GM12878 (cell line): ENCODE data around the gene CLDN7. TPM values are rescaled to one million over a fixed set of nuclear protein-coding genes. Genes with fewer than 3 reads are reported as not detected.

Experiments
- ATAC-seq: fragments of 200-7000 bp; cut with Tn5 transposase; 3 replicates; pipeline ENCODE4 v1.9.1; 2020; ENCODE audit warnings: mild to moderate bottlenecking, moderate library complexity
- BruUV-seq: library from RNA; stranded (reverse); fragments of 400-500 nt; replicated peaks from 2 replicates; lab custom pipeline; 2021; lab: Mats Ljungman, UMichigan
- CTCF ChIA-PET: fragments of 300-600 bp; sonication (Branson Sonifier 250); formaldehyde crosslinking; extraction: SDS; loops from one replicate; lab custom pipeline; 2021; ENCODE audit warnings: inconsistent platforms; lab: Yijun Ruan, JAX
- POLR2A ChIA-PET: fragments of 350-600 bp; formaldehyde crosslinking; extraction: SDS; loops from one replicate; lab custom pipeline; 2021; ENCODE audit warnings: inconsistent platforms; lab: Charles Lee
- RAD21 ChIA-PET: fragments of 300-600 bp; sonication (Branson Sonifier 250); formaldehyde crosslinking; loops from one replicate; lab custom pipeline; 2023; ENCODE audit warnings: antibody characterized with exemption; ENCODE audit not compliant: unreplicated experiment; lab: Charles Lee
- SMC1A ChIA-PET: fragments of 300-600 bp; sonication (Branson Sonifier 250); formaldehyde crosslinking; loops from one replicate; lab custom pipeline; 2023; ENCODE audit not compliant: unreplicated experiment, uncharacterized antibody; lab: Charles Lee
- DNase-seq: peaks from one replicate; pipeline ENCODE4 v3.0.0-alpha.2; 2011; ENCODE audit warnings: low read depth, low spot score
- FAIRE-seq: peaks from 3 replicates; lab custom pipeline; 2011; peaks lifted over from hg19 to GRCh38; lab: Jason Lieb, UNC
- H2AFZ ChIP-seq: 2 replicates; pipeline ENCODE4 v1.6.0; 2011; ENCODE audit warnings: low read depth, low read length, control low read depth; ENCODE audit not compliant: control insufficient read depth
- H3K27ac ChIP-seq: 2 replicates; pipeline ENCODE4 v1.5.1; 2011; ENCODE audit warnings: control low read depth; ENCODE audit not compliant: control insufficient read depth, insufficient read depth
- H3K27me3 ChIP-seq, 2 experiments: replicated peaks in 1 of 2; 2 replicates each; pipeline versions ENCODE4 v1.6.0 to v1.6.1; 2011; ENCODE audit warnings: low read length in 1 of 2; ENCODE audit not compliant: control insufficient read depth in 2 of 2, insufficient read depth in 2 of 2
- H3K36me3 ChIP-seq, 2 experiments: 2 replicates each; pipeline ENCODE4 v1.5.1; 2011; ENCODE audit warnings: low read length in 1 of 2; ENCODE audit not compliant: control insufficient read depth in 2 of 2, insufficient read depth in 2 of 2
- H3K4me1 ChIP-seq: 2 replicates; pipeline ENCODE4 v1.6.1; 2011; ENCODE audit warnings: mild to moderate bottlenecking, low read length, moderate library complexity, mixed read lengths; ENCODE audit not compliant: control insufficient read depth, insufficient read depth
- H3K4me2 ChIP-seq: 2 replicates; pipeline ENCODE4 v1.6.0; 2011; ENCODE audit warnings: control low read depth; ENCODE audit not compliant: control insufficient read depth, insufficient read depth
- H3K4me3 ChIP-seq: fragments of 200-600 bp; sonication (generic); 2 replicates; pipeline ENCODE4 v1.5.1; 2016
- H3K79me2 ChIP-seq: 2 replicates; pipeline ENCODE4 v1.6.0; 2011; ENCODE audit warnings: low read length; ENCODE audit not compliant: control insufficient read depth, insufficient read depth
- H3K9ac ChIP-seq: 2 replicates; pipeline ENCODE4 v1.8.0; 2011; ENCODE audit warnings: low read length, control low read depth, mixed read lengths; ENCODE audit not compliant: control insufficient read depth, insufficient read depth
- H3K9me3 ChIP-seq: replicated peaks from 3 replicates; pipeline ENCODE4 v1.5.1; 2011; ENCODE audit warnings: mild to moderate bottlenecking, low read length; ENCODE audit not compliant: control insufficient read depth, insufficient read depth
- H4K20me1 ChIP-seq: 2 replicates; pipeline ENCODE4 v1.6.0; 2011; ENCODE audit not compliant: control insufficient read depth, insufficient read depth
- CBX3 ChIP-seq: fragments of 200-600 bp; sonication (generic); IDR thresholded peaks from 2 replicates; pipeline ENCODE4 v1.6.1; 2016; ENCODE audit warnings: low read depth, borderline replicate concordance
- E4F1 ChIP-seq: fragments of 450-650 bp; IDR thresholded peaks from 2 replicates; pipeline ENCODE4 v1.6.1; 2018; ENCODE audit warnings: borderline replicate concordance, mild to moderate bottlenecking; ENCODE audit not compliant: partially characterized antibody
- FOS ChIP-seq: IDR thresholded peaks from 3 replicates; pipeline ENCODE4 v1.6.1; 2011; ENCODE audit warnings: borderline replicate concordance; ENCODE audit not compliant: insufficient read length; ENCODE audit errors: extremely low read depth
- HDAC2 ChIP-seq: fragments of 200-600 bp; sonication (generic); IDR thresholded peaks from 2 replicates; pipeline ENCODE4 v1.6.1; 2017
- MLLT1 ChIP-seq: fragments of 450-650 bp; IDR thresholded peaks from 2 replicates; pipeline ENCODE4 v1.6.1; 2016; ENCODE audit warnings: mild to moderate bottlenecking
- NFXL1 ChIP-seq: fragments of 450-650 bp; IDR thresholded peaks from 2 replicates; pipeline ENCODE4 v1.6.1; 2017; ENCODE audit warnings: antibody characterized with exemption, mild to moderate bottlenecking, borderline replicate concordance
- PKNOX1 ChIP-seq: fragments of 450-650 bp; IDR thresholded peaks from 2 replicates; pipeline ENCODE4 v1.6.1; 2016; ENCODE audit warnings: mild to moderate bottlenecking
- RAD21 ChIP-seq: IDR thresholded peaks from 2 replicates; pipeline ENCODE4 v1.6.1; 2011; ENCODE audit warnings: mild to moderate bottlenecking, low read depth, low read length, moderate library complexity; ENCODE audit not compliant: insufficient read depth
- SIX5 ChIP-seq: IDR thresholded peaks from 2 replicates; pipeline ENCODE4 v1.6.1; 2011; ENCODE audit warnings: mild to moderate bottlenecking, low read depth, low read length, moderate library complexity; ENCODE audit not compliant: severe bottlenecking
- SMAD5 ChIP-seq: IDR thresholded peaks from 2 replicates; pipeline ENCODE4 v1.6.1; 2016; ENCODE audit warnings: antibody characterized with exemption, low read depth
- WGBS: methylation state at CpG from one replicate; pipeline ENCODE4 v1.1.6; 2016; ENCODE audit warnings: low lambda C conversion rate; ENCODE audit not compliant: insufficient replicate concordance, insufficient coverage; ENCODE audit errors: missing lambda C conversion rate; 5-methylcytosine and 5-hydroxymethylcytosine counted together
- in situ Hi-C: fragments of 300-500 bp; cut with MboI; formaldehyde crosslinking; loops from 9 replicates; pipeline ENCODE4 v1.14.3; 2018; ENCODE audit warnings: mixed read lengths
- intact Hi-C: fragments of 100-400 bp; cut with micrococcal nuclease; formaldehyde crosslinking; loops from one replicate; pipeline ENCODE4 v1.14.2; 2022; ENCODE audit not compliant: unreplicated experiment
- polyA plus RNA-seq, 11 experiments: library from polyadenylated mRNA; depleted of rRNA in 4 of 11; unstranded in 6 of 11; stranded (reverse) in 5 of 11; fragments of >200 nt; fragmentation: Nextera tagmentation in 4 of 11; fragmentation: Illumina TruSeq in 1 of 11; extraction: Ambion mirVana in 4 of 11; extraction: Trizol in 1 of 11; gene quantifications; 1 replicate in 1 of 11; 2 replicates in 10 of 11; pipeline versions ENCODE4 v1.2.1 to v1.2.3, GENCODE V29; 2011 to 2016; ENCODE audit warnings: inconsistent platforms in 2 of 11, missing spikeins in 2 of 11, low read depth in 1 of 11
- total RNA-seq, 4 experiments: library from RNA; depleted of rRNA in 3 of 4; stranded (reverse); fragments of >200 nt in 3 of 4; fragmentation: Illumina TruSeq in 1 of 4; extraction: Trizol in 1 of 4; gene quantifications; 2 replicates each; pipeline versions ENCODE4 v1.2.1 to v1.2.3, GENCODE V29; 2013 to 2021

The CLDN7 gene
- total and polyA plus RNA-seq, 10 of the 15 experiments (the other 5 are each of a cell fraction or from before 2014, with no cell fraction given) = 0.19 to 1.3 (median 0.36) TPM; not detected in 5

GRCh38 chr17:7284911-7285310, 22.6 kb upstream of the CLDN7 start:
- H3K9me3 ChIP-seq = no peaks in the 10 kb centered on the region
- H4K20me1 ChIP-seq = no peaks in the 10 kb centered on the region; the same call in none of the 2 replicates
- no peak overlapping the region for H3K4me3 ChIP-seq
- DNase-seq (no peak), ATAC-seq (no peak), FAIRE-seq (no peak)
- BruUV-seq = no TSS peak
- POLR2A ChIA-PET = no interaction called here
- in situ Hi-C loops (no loop called here), intact Hi-C loops (no loop called here)
- TF ChIP-seq HDAC2 (no peak), RAD21 (no peak), SIX5 (no peak), PKNOX1 (no peak), NFXL1 (no peak), CBX3 (no peak), MLLT1 (no peak), FOS (no peak), SMAD5 (no peak), E4F1 (no peak)
- whole genome bisulfite sequencing = 59% methylated on average over 16 of the region's 16 CpGs
- no peak overlapping the region for H2AFZ ChIP-seq
- CTCF ChIA-PET = interaction anchor here (0.8 to 10.3 kb wide), 2 partner anchors 13 to 71 kb away, joined by 3 to 102 read pairs; no protein-coding TSS in a partner anchor
- no peak overlapping the region for H3K4me2 ChIP-seq
- H3K36me3 ChIP-seq = no peaks in the 10 kb centered on the region
- SMC1A ChIA-PET = no interaction called here
- no peak overlapping the region for H3K9ac ChIP-seq
- H3K4me1 ChIP-seq = peaks cover 8% of the 10 kb centered on the region
- H3K79me2 ChIP-seq = no peaks in the 10 kb centered on the region
- no peak overlapping the region for H3K27ac ChIP-seq
- H3K27me3 ChIP-seq = peaks cover 0 to 1% of the 10 kb centered on the region in 2 experiments; a peak in 3 of 4 replicates
- RAD21 ChIA-PET = interaction anchor here (1.7 kb wide), 1 partner anchor 11 kb away, joined by 10 read pairs; no protein-coding TSS in a partner anchor
